ENCODE data around the gene DUSP2.

Gene DUSP2

GRCh38 chr2:96157649-96158553 is 12.7 kb upstream of the DUSP2 start:
- TF ChIP-seq GATA1 (IDR thresholded peaks at IDR 0.05; ENCODE audit: low read depth, low read length) (no peak), POLR2A (IDR thresholded peaks at IDR 0.05; ENCODE audit: low read length) (peak; percentile 72)
- peak; percentile 89 to 92 for DNase-seq

GRCh38 chr2:96156926-96157648 is 11.8 kb upstream of the DUSP2 start:
- TF ChIP-seq POLR2A (IDR thresholded peaks at IDR 0.05; ENCODE audit: low read length) (no peak), GATA1 (IDR thresholded peaks at IDR 0.05; ENCODE audit: low read depth, low read length) (no peak)
- peak in 1 of 2 experiments; percentile 47 for DNase-seq

GRCh38 chr2:96156011-96156820 is 11.0 kb upstream of the DUSP2 start:
- TF ChIP-seq GATA1 (IDR thresholded peaks at IDR 0.05; ENCODE audit: low read depth, low read length) (no peak), POLR2A (IDR thresholded peaks at IDR 0.05; ENCODE audit: low read length) (no peak)
- DNase-seq, result no peak

- DNase-seq, result no peak
- TF ChIP-seq POLR2A (IDR thresholded peaks at IDR 0.05; ENCODE audit: low read length) (no peak), GATA1 (IDR thresholded peaks at IDR 0.05; ENCODE audit: low read depth, low read length) (no peak)
Observed at GRCh38 chr2:96154506-96155380, 9.5 kb upstream of the DUSP2 start.

GRCh38 chr2:96153991-96154431 is 8.8 kb upstream of the DUSP2 start:
- TF ChIP-seq GATA1 (IDR thresholded peaks at IDR 0.05; ENCODE audit: low read depth, low read length), result no peak
- no peak for TF ChIP-seq POLR2A (IDR thresholded peaks at IDR 0.05; ENCODE audit: low read length)
- no peak for DNase-seq

- TF ChIP-seq POLR2A (IDR thresholded peaks at IDR 0.05; ENCODE audit: low read length), result no peak
- TF ChIP-seq GATA1 (IDR thresholded peaks at IDR 0.05; ENCODE audit: low read depth, low read length), result no peak
- DNase-seq, result no peak
Observed at GRCh38 chr2:96153291-96153713, 8.1 kb upstream of the DUSP2 start.

GRCh38 chr2:96152304-96153161 is 7.3 kb upstream of the DUSP2 start:
- TF ChIP-seq GATA1 (IDR thresholded peaks at IDR 0.05; ENCODE audit: low read depth, low read length), result no peak
- no peak for TF ChIP-seq POLR2A (IDR thresholded peaks at IDR 0.05; ENCODE audit: low read length)
- no peak for DNase-seq

- TF ChIP-seq GATA1 (IDR thresholded peaks at IDR 0.05; ENCODE audit: low read depth, low read length) (no peak), POLR2A (IDR thresholded peaks at IDR 0.05; ENCODE audit: low read length) (no peak)
- DNase-seq, result no peak
Observed at GRCh38 chr2:96151595-96152303, 6.5 kb upstream of the DUSP2 start.

GRCh38 chr2:96150791-96151594 is 5.8 kb upstream of the DUSP2 start:
- DNase-seq, result no peak

GRCh38 chr2:96150007-96150640 is 4.9 kb upstream of the DUSP2 start:
- no peak for TF ChIP-seq POLR2A (IDR thresholded peaks at IDR 0.05; ENCODE audit: low read length)
- TF ChIP-seq GATA1 (IDR thresholded peaks at IDR 0.05; ENCODE audit: low read depth, low read length), result no peak
- DNase-seq, result no peak

More at GRCh38 chr2:96150791-96151594, 5.8 kb upstream of the DUSP2 start:
- TF ChIP-seq POLR2A (IDR thresholded peaks at IDR 0.05; ENCODE audit: low read length) (no peak), GATA1 (IDR thresholded peaks at IDR 0.05; ENCODE audit: low read depth, low read length) (no peak)
